Kidney epithelial cell (primary cell): ENCODE measurements around the gene PAPLN. TPM values are rescaled to one million over a fixed set of nuclear protein-coding genes. Genes with fewer than 3 reads are reported as not detected.

Source experiments
- DNase-seq: peaks from one replicate; pipeline ENCODE4 v3.0.0-alpha.2; 2010; ENCODE audit warnings: low read depth
- H3K27me3 ChIP-seq: 2 replicates; pipeline ENCODE4 v1.6.0; 2011; ENCODE audit warnings: low read length; ENCODE audit not compliant: control insufficient read depth, insufficient read depth
- H3K36me3 ChIP-seq: 2 replicates; pipeline ENCODE4 v1.5.1; 2011; ENCODE audit warnings: low read length; ENCODE audit not compliant: control insufficient read depth, insufficient read depth
- H3K4me3 ChIP-seq: 2 replicates; pipeline ENCODE4 v1.5.1; 2011; ENCODE audit warnings: low read depth, mild to moderate bottlenecking, control low read depth, low read length
- CTCF ChIP-seq: IDR thresholded peaks from 2 replicates; pipeline ENCODE4 v1.5.1; 2011; ENCODE audit warnings: mild to moderate bottlenecking, moderate library complexity, low read length, control low read depth, inconsistent platforms; ENCODE audit not compliant: insufficient read depth, poor library complexity, severe bottlenecking
- total RNA-seq: library from RNA; depleted of rRNA; stranded (reverse); fragments of >200 nt; gene quantifications from 2 replicates; pipeline ENCODE4 v1.2.3, GENCODE V29; 2015

PAPLN gene
- total RNA-seq, 1 donor from 2014 or later: 23.3 TPM

GRCh38 chr14:73240816-73241480, 3.6 kb downstream of the PAPLN start:
- DNase-seq: no peak
- no peak for TF ChIP-seq CTCF
- Histone ChIP-seq H3K36me3 (no peaks in the 10 kb centered on the region), H3K27me3 (peaks cover 6% of the 10 kb centered on the region), H3K4me3 (no peak overlapping the region)

DNA sequence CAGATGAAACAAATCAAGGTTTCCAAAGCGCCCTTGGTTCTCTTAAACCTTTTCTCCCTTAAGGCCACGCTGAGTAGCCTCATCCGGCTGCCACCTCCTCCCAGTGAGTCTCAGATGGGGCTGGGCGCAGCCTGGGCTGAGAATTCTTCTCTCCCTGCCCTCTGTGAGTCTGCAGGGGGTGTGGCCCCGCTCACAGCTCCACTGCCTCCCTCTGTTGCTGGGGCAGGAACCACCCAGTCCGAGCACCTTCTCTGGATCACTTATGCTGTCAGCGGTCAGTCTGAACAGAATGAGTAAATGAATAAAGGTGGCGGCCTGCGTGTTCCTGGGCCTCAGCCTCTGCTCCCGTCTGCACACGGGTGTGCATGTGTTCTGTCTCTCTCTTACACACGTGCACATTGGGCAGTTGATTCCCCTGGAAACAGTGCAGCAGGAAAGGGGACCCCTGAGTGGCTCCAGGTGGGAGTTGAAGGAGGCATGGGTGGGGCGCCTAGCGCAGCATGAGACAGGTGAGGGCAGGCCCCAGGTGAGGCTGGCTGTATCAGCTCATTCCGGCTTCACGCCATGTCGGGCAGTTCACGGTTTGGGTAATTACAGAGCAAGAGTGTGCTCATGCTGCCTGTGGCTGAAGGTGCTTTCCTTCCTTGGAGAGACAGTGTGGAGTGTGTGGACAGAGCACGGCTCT, 4.3 kb downstream of the PAPLN start:
- Histone ChIP-seq H3K36me3 (no peaks in the 10 kb centered on the region), H3K27me3 (peaks cover 6% of the 10 kb centered on the region), H3K4me3 (no peak overlapping the region)
- no peak for DNase-seq
- no peak for TF ChIP-seq CTCF

- Histone ChIP-seq H3K4me3 (no peak overlapping the region), H3K36me3 (no peaks in the 10 kb centered on the region), H3K27me3 (no peaks in the 10 kb centered on the region)
- TF ChIP-seq CTCF: no peak
- no peak for DNase-seq
Observed at GRCh38 chr14:73242357-73242901, 5.1 kb downstream of the PAPLN start.

DNA sequence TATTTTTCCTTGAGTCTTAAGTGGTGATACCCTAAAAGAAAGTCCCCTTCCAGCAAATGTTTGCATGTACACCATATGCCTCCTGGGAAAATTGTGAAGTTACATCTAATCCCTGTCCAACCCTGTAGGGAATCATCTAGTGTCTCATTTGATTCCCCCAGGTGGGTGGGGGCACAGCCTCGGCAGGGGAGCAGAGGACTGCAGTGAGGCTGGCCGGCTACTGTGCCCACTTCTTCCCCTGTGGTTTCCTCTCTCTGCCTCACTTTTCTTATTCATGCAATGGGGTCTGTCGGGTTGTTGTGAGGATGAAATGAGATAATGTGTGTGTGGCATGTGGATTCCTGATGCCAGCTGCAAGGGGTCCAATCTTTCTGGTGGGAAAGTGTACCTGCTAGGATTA, 6.0 kb downstream of the PAPLN start:
- no peaks in the 10 kb centered on the region for H3K27me3 ChIP-seq
- no peak overlapping the region for H3K4me3 ChIP-seq

GRCh38 chr14:73243748-73244147, 6.4 kb downstream of the PAPLN start:
- no peak for DNase-seq
- no peak overlapping the region for H3K4me3 ChIP-seq
- H3K27me3 ChIP-seq: no peaks in the 10 kb centered on the region
- no peak for TF ChIP-seq CTCF
- H3K36me3 ChIP-seq: no peaks in the 10 kb centered on the region

More for the DNA sequence above, 6.0 kb downstream of the PAPLN start:
- TF ChIP-seq CTCF: no peak
- DNase-seq: no peak
- H3K36me3 ChIP-seq: no peaks in the 10 kb centered on the region
